H1 (cell line): ENCODE measurements around the gene EPM2A. TPM values are rescaled to one million over a fixed set of nuclear protein-coding genes. Genes with fewer than 3 reads are reported as not detected.

ENCODE experiments used
- CHD7 ChIP-seq: fragments of 300-600 bp; sonication (generic); IDR thresholded peaks from 2 replicates; pipeline ENCODE4 v1.7.1; 2012; ENCODE audit warnings: low read length, moderate library complexity, mild to moderate bottlenecking, inconsistent platforms; ENCODE audit not compliant: insufficient replicate concordance
- polyA plus RNA-seq, 7 experiments: library from polyadenylated mRNA; depleted of rRNA in 3 of 7; stranded (reverse) in 5 of 7; unstranded in 2 of 7; fragments of >200 nt in 5 of 7; fragments of 200-250 nt in 2 of 7; gene quantifications; 1 replicate in 5 of 7; 2 replicates in 1 of 7; 4 replicates in 1 of 7; pipeline versions ENCODE4 v1.2.1 to v1.2.3, GENCODE V29; 2011 to 2013; ENCODE audit warnings: missing spikeins in 2 of 7, mixed read lengths in 2 of 7
- total RNA-seq: library from RNA; stranded (reverse); fragmentation: NEBNext Ultra II Directional; extraction: Animal tissue kit (Norgen Biotek cat#: 25700); gene quantifications from 2 replicates; pipeline ENCODE4 v1.2.1, GENCODE V29; 2021

Gene EPM2A
- total and polyA plus RNA-seq, 2 of the 8 experiments (the other 6 are each of a cell fraction or from before 2014, with no cell fraction given), result 2.3 to 6.2 TPM

- TF ChIP-seq CHD7, result no peak
Measured at GRCh38 chr6:145620088-145620487, 115.2 kb downstream of the EPM2A start (continued).
